ENCODE results near the gene CNTN2. TPM values are rescaled to one million over a fixed set of nuclear protein-coding genes. Genes with fewer than 3 reads are reported as not detected.

The CNTN2 gene
- total and polyA plus RNA-seq, 9 donors = 0.02 to 0.37 (median 0.19) TPM; not detected in 3

DNA sequence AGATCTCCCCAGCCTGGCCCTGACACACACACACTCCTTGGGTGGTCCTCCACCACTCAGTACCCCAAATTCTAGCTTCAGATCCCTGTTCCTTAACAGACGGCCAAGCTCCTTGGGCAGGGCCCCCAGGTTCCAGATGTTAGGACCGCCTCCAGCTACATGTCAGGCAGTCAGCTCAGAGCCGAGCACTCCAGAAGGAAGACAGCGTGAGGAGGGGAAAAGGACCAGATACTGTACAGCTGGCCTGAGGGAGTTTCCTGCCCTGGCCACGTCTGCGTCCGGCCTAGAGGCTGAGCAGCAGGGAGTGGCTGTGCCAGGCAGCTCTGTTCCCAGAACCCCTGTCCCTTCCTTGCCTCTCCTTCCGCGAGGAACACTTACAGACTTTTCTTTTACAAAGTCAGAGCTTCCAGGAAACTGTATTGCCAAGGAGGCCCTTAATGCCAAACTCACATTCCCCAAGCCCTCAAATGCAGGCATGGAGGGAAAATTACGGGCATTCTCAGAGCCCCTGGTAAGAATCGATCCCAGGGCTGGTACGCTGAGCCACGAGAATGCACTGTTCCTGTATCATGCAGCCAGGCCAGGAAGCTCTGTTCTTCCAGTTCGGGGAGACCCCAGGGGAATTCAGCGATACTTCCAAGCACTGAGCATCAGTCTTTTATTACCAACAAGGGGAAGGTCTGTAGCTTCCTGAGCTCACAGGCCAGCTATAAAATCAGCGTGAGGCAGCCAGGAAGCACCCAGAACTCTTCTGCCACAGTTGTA lies 45.2 kb upstream of the CNTN2 start:
- Histone ChIP-seq H3K27ac (peak overlapping the region in 1 of 2 donors; percentile 4), H3K9me3 (no peaks in the 10 kb centered on the region), H3K36me3 (no peaks in the 10 kb centered on the region), H3K4me1 (ENCODE audit: insufficient read depth) (no peaks in the 10 kb centered on the region), H3K4me3 (no peak overlapping the region), H3K27me3 (no peaks in the 10 kb centered on the region)
- WGBS, 3 donors = 37 to 44% (median 39%) methylated on average over 16 of the region's 16 CpGs
- TF ChIP-seq POLR2A (IDR thresholded peaks at IDR 0.05) = no peak
- TF ChIP-seq, protein P1, sequence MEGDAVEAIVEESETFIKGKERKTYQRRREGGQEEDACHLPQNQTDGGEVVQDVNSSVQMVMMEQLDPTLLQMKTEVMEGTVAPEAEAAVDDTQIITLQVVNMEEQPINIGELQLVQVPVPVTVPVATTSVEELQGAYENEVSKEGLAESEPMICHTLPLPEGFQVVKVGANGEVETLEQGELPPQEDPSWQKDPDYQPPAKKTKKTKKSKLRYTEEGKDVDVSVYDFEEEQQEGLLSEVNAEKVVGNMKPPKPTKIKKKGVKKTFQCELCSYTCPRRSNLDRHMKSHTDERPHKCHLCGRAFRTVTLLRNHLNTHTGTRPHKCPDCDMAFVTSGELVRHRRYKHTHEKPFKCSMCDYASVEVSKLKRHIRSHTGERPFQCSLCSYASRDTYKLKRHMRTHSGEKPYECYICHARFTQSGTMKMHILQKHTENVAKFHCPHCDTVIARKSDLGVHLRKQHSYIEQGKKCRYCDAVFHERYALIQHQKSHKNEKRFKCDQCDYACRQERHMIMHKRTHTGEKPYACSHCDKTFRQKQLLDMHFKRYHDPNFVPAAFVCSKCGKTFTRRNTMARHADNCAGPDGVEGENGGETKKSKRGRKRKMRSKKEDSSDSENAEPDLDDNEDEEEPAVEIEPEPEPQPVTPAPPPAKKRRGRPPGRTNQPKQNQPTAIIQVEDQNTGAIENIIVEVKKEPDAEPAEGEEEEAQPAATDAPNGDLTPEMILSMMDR (IDR thresholded peaks at IDR 0.05) = no peak
- TF ChIP-seq EP300 (IDR thresholded peaks at IDR 0.05) = no peak
- DNase-seq = no peak
- intact Hi-C loops (cut with DNase I) = no loop called here

DNA sequence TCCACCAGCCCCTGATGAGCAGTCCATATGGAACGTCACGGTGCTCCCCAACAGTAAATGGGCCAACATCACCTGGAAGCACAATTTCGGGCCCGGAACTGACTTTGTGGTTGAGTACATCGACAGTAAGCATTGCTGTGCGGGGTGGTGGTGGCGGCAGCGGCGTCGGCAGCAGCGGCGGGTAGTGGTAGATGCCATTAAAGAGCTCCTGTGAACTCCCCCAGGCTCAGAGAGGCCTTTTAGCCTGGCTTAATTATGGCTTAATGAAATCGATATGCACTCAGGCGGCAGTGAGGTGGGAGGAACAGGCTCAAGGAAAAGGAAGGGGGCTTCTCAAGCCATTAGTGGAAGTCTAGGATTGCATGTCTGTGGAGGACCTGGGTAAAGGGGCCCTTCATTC lies 41.9 kb upstream of the CNTN2 start:
- 95 to 96% (median 95%) methylated on average over 14 of the region's 14 CpGs for WGBS, 3 donors
- H3K27ac ChIP-seq = no peak overlapping the region
- no peak for DNase-seq
- H3K9me3 ChIP-seq = no peaks in the 10 kb centered on the region
- H3K4me1 ChIP-seq (ENCODE audit: insufficient read depth) = no peaks in the 10 kb centered on the region
- no peaks in the 10 kb centered on the region for H3K36me3 ChIP-seq
- H3K4me3 ChIP-seq = no peak overlapping the region
- H3K27me3 ChIP-seq = no peaks in the 10 kb centered on the region
- TF ChIP-seq, protein P1 (IDR thresholded peaks at IDR 0.05) = no peak
- TF ChIP-seq EP300 (IDR thresholded peaks at IDR 0.05) (no peak), POLR2A (IDR thresholded peaks at IDR 0.05) (no peak)
- intact Hi-C loops (cut with DNase I) = no loop called here

DNA sequence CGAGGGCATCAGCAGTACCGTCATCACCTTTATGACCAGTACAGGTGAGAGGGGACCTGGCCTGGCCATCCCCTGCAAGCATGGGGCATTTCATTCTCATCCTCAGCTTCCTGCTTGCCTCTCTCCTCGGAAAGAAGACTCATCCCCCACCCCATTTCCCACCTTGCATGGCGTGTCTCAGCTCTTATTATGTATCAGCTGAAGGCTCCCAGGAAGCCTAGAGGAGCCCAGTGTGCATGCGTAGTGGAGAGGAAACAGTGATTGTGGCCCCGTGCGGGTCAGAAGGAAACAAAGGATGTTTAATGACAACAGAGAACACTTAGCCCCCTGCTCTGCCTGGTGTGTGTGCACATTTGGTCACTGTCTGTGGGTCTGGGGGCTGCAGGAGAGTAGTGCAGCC lies 40.3 kb upstream of the CNTN2 start:
- H3K4me3 ChIP-seq = no peak overlapping the region
- intact Hi-C loops (cut with DNase I) = no loop called here
- WGBS, 3 donors = 87 to 91% (median 89%) methylated on average over 7 of the region's 7 CpGs
- H3K9me3 ChIP-seq = no peaks in the 10 kb centered on the region
- H3K36me3 ChIP-seq = no peaks in the 10 kb centered on the region
- H3K4me1 ChIP-seq (ENCODE audit: insufficient read depth) = no peaks in the 10 kb centered on the region
- DNase-seq = no peak
- no peak overlapping the region for H3K27ac ChIP-seq
- TF ChIP-seq EP300 (IDR thresholded peaks at IDR 0.05) (no peak), POLR2A (IDR thresholded peaks at IDR 0.05) (no peak)
- TF ChIP-seq, protein P1 (IDR thresholded peaks at IDR 0.05) = no peak
- H3K27me3 ChIP-seq = no peaks in the 10 kb centered on the region

DNA sequence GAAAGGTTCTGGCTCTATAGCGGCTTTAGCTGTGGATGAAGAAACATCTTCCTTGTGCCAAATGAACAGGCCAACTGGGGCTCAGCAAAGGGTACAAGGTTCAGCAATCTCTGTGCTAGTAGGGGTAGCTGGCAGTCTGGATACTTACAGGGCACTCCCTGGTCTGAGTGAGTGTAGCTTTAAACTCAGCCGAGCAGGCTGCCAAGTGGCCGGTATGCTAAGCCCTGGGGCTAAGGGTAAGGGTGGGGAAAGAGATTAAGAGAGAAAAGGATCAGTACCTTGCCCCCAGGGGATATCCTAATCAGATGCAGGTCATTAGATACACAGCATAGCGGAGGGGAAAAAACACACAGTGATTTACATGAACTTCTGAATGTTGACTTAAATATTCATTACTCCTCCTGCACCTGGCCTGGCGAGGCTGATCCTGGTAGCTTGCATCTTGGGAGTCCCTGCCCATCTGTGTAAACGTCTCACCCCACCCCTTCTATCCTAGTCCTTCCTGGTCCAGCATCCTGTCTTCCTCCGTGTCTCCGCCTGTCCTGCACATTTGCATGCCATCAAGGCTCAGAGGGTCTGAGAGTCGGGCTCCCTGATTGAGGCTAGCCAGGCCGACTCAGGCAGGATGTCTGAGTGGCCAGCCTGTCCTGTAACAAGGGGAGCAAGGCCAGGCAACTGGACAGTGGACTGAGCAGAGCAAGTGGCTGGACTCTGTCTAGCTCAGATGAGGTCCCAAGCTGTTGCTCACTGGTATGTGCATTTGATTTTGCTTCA lies 39.5 kb upstream of the CNTN2 start:
- WGBS, 3 donors = 71 to 75% (median 71%) methylated on average over 10 of the region's 10 CpGs
- no peak overlapping the region for H3K27ac ChIP-seq
- H3K9me3 ChIP-seq = no peaks in the 10 kb centered on the region

More for the DNA sequence above, 39.5 kb upstream of the CNTN2 start:
- TF ChIP-seq EP300 (IDR thresholded peaks at IDR 0.05) (no peak), POLR2A (IDR thresholded peaks at IDR 0.05) (no peak)
- TF ChIP-seq, protein P1 (IDR thresholded peaks at IDR 0.05) = no peak
- Histone ChIP-seq H3K4me1 (ENCODE audit: insufficient read depth) (no peaks in the 10 kb centered on the region), H3K36me3 (no peaks in the 10 kb centered on the region), H3K27me3 (no peaks in the 10 kb centered on the region), H3K4me3 (no peak overlapping the region)
- DNase-seq = no peak
- intact Hi-C loops (cut with DNase I) = no loop called here

Data from ovary (tissue), 9 donors.